Neural crest cell (in vitro differentiated cells): ENCODE results near the gene DSCAM. TPM values are rescaled to one million over a fixed set of nuclear protein-coding genes. Genes with fewer than 3 reads are reported as not detected.

Experiments used
- DNase-seq: peaks from one replicate; pipeline ENCODE4 v3.0.0; 2021; ENCODE audit warnings: low read depth, mixed read lengths, low spot score
- H3K27ac Mint-ChIP-seq: one replicate; pipeline ENCODE4 v1.8.0; 2021; ENCODE audit warnings: mild to moderate bottlenecking, mixed read lengths; ENCODE audit not compliant: unreplicated experiment
- H3K27me3 Mint-ChIP-seq: 2 replicates; pipeline ENCODE4 v1.8.0; 2021; ENCODE audit warnings: low read depth, mild to moderate bottlenecking, mixed read lengths
- H3K36me3 Mint-ChIP-seq: 2 replicates; pipeline ENCODE4 v1.8.0; 2021; ENCODE audit warnings: low read depth, mild to moderate bottlenecking, mixed read lengths
- H3K4me1 Mint-ChIP-seq: 2 replicates; pipeline ENCODE4 v1.8.0; 2021; ENCODE audit warnings: mixed read lengths
- H3K4me3 Mint-ChIP-seq: one replicate; pipeline ENCODE4 v1.8.0; 2021; ENCODE audit warnings: mild to moderate bottlenecking, mixed read lengths
- H3K9me3 Mint-ChIP-seq: 2 replicates; pipeline ENCODE4 v1.8.0; 2021; ENCODE audit warnings: mixed read lengths
- CTCF ChIP-seq: fragments of 200-600 bp; sonication (generic); conservative IDR thresholded peaks from 2 replicates; pipeline ENCODE4 v1.5.0; 2021; ENCODE audit warnings: antibody characterized with exemption, mild to moderate bottlenecking
- total RNA-seq: library from RNA; stranded (reverse); gene quantifications from 2 replicates; pipeline ENCODE4 v1.2.1, GENCODE V29; 2021

Gene DSCAM
- total RNA-seq, 1 donor from 2014 or later: 0.19 TPM

GRCh38 chr21:40587736-40588346 lies 259.1 kb downstream of the DSCAM start:
- no peak for DNase-seq
- no peak overlapping the region for H3K27ac Mint-ChIP-seq
- H3K9me3 Mint-ChIP-seq: no peaks in the 10 kb centered on the region

GRCh38 chr21:40586575-40586974 lies 260.4 kb downstream of the DSCAM start:
- Mint-ChIP-seq H3K4me1 (no peaks in the 10 kb centered on the region), H3K36me3 (no peaks in the 10 kb centered on the region), H3K9me3 (no peaks in the 10 kb centered on the region), H3K4me3 (no peak overlapping the region), H3K27me3 (no peaks in the 10 kb centered on the region), H3K27ac (no peak overlapping the region)
- no peak for TF ChIP-seq CTCF
- DNase-seq: no peak

More at GRCh38 chr21:40587736-40588346, 259.1 kb downstream of the DSCAM start:
- no peaks in the 10 kb centered on the region for H3K27me3 Mint-ChIP-seq
- H3K36me3 Mint-ChIP-seq: no peaks in the 10 kb centered on the region
- H3K4me3 Mint-ChIP-seq: no peak overlapping the region
- no peak for TF ChIP-seq CTCF
- no peaks in the 10 kb centered on the region for H3K4me1 Mint-ChIP-seq

GRCh38 chr21:40577285-40578043 lies 269.5 kb downstream of the DSCAM start:
- Mint-ChIP-seq H3K27me3 (no peaks in the 10 kb centered on the region), H3K4me3 (no peak overlapping the region), H3K36me3 (no peaks in the 10 kb centered on the region), H3K27ac (no peak overlapping the region), H3K9me3 (peaks cover 5% of the 10 kb centered on the region), H3K4me1 (no peaks in the 10 kb centered on the region)
- DNase-seq: no peak
- no peak for TF ChIP-seq CTCF

- Mint-ChIP-seq H3K4me1 (no peaks in the 10 kb centered on the region), H3K36me3 (no peaks in the 10 kb centered on the region), H3K9me3 (peaks cover 5% of the 10 kb centered on the region), H3K27ac (no peak overlapping the region), H3K4me3 (no peak overlapping the region), H3K27me3 (no peaks in the 10 kb centered on the region)
- DNase-seq: no peak
- no peak for TF ChIP-seq CTCF
Observed at GRCh38 chr21:40575976-40576375, 271.0 kb downstream of the DSCAM start.

GRCh38 chr21:40569357-40569756 lies 277.6 kb downstream of the DSCAM start:
- Mint-ChIP-seq H3K9me3 (peaks cover 2% of the 10 kb centered on the region), H3K4me3 (no peak overlapping the region), H3K4me1 (peaks cover 7% of the 10 kb centered on the region), H3K27ac (peak overlapping the region; percentile 29), H3K27me3 (no peaks in the 10 kb centered on the region), H3K36me3 (peaks cover 2% of the 10 kb centered on the region)
- no peak for DNase-seq
- TF ChIP-seq CTCF: no peak
